OCI-M2 (cell line): ENCODE results near the gene MXRA8.
A peak's percentile ranks its signal among the peaks of the same experiment; 100 is the strongest.

Source experiments
- DNase-seq: peaks from one replicate; lab custom pipeline; 2025; ENCODE audit not compliant: unreplicated experiment; lab: John Stamatoyannopoulos, UW

MXRA8 gene

GRCh38 chr1:1337793-1338147, 20.6 kb downstream of the MXRA8 start:
- no peak for DNase-seq

DNA sequence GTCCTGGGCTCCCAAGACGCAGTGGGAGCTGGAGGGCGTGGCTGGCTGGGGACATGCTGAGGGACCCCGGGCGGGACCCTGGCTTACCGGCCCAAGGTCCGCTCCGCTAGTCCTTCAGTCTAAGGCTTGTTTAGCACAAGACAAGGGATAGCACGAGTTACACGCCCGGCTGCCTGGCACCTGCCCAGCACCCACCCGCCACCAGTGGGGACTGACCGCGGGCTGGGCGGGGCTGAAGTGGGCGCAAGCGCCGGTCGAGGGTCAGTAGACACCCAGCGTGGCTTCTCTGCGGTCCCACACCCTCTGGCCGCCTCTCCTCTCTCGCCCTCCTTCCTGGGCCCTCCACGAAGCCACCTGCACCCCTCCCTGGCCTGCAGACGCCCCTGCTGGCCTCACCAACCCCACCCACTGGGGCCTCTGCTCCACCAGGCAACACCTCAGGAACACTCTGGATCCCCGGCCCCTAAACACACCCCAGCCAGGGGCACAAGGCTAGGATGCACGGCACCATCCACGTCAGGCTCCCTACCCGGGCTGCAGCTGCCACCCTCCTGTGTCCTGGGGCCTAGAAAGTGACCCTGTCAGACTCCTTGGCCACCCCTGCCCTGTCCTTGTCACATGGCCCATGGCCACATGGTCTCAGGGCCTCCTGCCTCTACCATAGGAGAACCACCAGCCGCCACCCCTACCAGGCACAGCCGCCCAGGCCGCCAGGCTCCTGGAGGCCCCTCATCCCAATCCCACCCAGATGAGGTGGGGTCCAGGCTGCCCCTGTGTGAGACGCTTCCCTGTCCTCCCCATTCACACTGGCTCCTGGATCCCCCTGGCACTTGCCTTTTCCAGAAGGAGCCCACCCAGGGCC, 21.2 kb downstream of the MXRA8 start:
- no peak for DNase-seq

GRCh38 chr1:1336446-1336845, 21.9 kb downstream of the MXRA8 start:
- no peak for DNase-seq

DNA sequence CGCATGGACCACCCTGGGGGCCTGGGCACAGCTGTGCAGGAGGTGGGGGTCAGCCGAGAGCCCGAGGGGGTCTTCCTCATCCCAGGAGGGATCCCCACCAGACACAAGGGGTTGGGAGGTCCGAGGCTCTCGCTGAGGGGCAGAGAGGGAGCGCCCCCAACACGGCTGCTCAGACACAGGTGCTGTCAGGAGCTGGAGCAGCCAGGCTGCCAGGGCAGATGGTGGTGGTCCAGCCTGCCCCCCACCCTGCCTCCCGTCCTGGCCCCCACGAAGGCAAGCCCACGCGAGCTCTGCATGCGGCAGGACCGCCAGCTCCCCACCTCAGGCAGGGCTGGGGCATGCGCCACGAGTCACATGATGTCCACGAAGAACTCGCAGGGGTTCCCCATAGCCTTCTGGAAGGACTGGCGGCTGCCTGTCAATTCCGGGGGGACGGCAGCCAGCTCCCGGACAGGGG, 22.5 kb downstream of the MXRA8 start:
- no peak for DNase-seq

DNA sequence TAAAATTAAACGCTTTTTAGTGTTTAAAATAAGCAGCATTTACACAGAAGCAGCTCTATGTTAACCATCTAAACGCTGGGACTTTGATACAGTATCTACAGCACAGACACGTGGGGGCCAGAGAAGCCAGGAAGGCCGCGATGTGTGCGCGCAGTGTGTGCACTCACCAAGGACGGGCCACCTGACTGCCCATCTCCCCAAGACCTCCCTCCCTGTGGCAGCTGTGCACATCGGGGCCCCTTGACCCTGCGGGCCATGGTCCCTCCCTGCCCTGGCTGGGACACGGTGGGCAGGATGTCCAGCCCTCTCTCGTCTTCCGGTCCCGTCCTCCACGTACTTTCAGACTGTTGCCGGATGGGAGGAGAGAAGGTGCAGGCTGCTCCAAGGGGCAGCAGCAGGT, 23.1 kb downstream of the MXRA8 start:
- no peak for DNase-seq

- no peak for DNase-seq
Measured at GRCh38 chr1:1334835-1335234, 23.5 kb downstream of the MXRA8 start.

- DNase-seq = no peak
Measured at GRCh38 chr1:1333551-1334241, 24.7 kb downstream of the MXRA8 start.

- DNase-seq = no peak
Measured at GRCh38 chr1:1332774-1333480, 25.4 kb downstream of the MXRA8 start.

DNA sequence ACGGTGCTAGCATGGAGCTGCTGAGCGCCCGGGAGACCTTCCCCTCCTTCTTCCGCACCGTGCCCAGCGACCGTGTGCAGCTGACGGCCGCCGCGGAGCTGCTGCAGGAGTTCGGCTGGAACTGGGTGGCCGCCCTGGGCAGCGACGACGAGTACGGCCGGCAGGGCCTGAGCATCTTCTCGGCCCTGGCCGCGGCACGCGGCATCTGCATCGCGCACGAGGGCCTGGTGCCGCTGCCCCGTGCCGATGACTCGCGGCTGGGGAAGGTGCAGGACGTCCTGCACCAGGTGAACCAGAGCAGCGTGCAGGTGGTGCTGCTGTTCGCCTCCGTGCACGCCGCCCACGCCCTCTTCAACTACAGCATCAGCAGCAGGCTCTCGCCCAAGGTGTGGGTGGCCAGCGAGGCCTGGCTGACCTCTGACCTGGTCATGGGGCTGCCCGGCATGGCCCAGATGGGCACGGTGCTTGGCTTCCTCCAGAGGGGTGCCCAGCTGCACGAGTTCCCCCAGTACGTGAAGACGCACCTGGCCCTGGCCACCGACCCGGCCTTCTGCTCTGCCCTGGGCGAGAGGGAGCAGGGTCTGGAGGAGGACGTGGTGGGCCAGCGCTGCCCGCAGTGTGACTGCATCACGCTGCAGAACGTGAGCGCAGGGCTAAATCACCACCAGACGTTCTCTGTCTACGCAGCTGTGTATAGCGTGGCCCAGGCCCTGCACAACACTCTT, 26.2 kb downstream of the MXRA8 start:
- no peak for DNase-seq

- no peak for DNase-seq
Measured at GRCh38 chr1:1331068-1331965, 27.0 kb downstream of the MXRA8 start, which contains the start of gene TAS1R3. TAS1R3 (plus strand) TSS chr1:1331280; CDS start chr1:1331346, 66 bp downstream.

DNA sequence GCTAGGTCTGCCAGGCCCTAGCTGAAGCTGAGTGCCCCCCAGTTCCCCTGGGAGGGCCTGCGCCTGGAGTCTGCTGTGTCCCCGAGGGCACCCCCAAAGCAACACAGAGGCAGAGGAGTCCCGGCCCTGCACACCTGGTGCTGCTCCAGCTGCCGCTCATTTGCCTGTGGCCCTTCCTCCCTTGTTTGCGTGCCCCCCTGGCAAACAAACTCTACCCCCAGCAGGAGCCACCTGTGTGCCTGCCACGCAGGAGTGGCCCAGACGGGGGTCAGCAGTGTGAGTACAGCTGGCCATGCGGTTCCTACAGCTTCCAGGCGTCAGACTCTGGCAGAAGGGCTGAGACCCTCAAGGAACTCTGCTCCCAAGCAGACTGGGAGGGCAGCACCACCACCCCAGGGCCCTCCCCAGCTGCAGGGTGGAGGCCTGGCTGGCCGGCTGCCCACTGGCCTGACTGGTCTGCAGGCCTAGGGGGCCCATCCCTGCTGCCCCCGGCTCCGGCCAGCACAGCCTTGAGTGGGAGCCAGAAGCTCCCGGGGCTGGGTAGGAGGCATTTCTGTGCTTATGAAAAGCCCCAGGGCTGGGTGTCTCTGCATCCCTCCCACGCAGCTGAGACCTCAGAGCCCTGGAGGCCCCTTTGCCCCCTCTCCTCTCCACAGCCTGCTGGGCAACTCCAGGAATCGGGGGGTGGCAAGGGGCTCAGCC, 27.8 kb downstream of the MXRA8 start:
- no peak for DNase-seq

DNA sequence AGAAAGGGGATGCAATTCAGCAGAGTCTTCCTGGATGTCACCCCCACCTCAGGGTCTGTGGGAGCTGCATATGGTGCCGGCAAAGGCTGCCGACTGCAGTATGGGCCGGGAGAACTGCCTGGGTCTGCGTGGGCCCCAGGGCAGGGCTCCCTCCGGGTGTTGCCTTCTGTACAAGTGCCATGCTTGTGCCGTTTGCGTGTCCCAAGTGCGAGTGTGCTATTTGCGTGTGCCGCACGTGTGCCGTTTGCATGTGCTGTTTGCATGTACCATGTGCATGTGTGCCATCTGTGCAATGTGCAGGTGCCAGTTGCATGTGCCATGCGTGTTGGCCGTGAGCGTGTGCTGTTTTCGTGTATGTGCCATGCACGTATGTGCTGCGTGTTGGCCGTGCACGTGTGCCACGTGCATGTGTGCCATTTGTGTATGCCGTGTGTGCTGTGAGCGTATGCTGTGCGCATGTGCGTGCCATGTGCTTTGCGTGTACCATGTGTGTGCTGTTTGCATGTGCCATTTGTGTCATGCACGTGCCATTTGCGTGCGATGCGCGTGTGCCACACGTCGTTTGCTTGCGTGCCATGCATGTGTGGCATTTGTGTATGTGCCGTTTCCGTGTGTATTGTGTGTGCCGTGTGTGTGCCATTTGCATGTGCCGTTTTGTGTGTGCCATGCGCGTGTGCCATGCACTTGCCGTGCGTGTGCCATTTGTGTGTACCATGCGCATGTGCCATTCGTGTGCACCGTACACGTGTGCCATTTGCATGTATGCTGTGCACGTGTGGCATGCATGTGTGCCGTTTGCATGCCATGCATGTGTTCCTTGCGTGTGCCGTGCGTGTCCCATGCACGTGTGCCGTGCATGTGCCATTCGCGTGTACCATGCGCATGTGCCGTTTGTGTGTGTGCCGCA, 28.8 kb downstream of the MXRA8 start:
- DNase-seq = no peak

- DNase-seq = no peak
Measured at GRCh38 chr1:1328254-1328653, 30.1 kb downstream of the MXRA8 start.

DNA sequence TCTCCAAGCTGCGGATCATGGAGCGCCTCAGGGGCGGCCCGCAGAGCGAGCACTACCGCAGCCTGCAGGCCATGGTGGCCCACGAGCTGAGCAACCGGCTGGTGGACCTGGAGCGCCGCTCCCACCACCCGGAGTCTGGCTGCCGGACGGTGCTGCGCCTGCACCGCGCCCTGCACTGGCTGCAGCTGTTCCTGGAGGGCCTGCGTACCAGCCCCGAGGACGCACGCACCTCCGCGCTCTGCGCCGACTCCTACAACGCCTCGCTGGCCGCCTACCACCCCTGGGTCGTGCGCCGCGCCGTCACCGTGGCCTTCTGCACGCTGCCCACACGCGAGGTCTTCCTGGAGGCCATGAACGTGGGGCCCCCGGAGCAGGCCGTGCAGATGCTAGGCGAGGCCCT, 31.1 kb downstream of the MXRA8 start:
- no peak for DNase-seq

GRCh38 chr1:1326075-1326605, 32.2 kb downstream of the MXRA8 start:
- no peak for DNase-seq

GRCh38 chr1:1325288-1326074, 32.9 kb downstream of the MXRA8 start:
- DNase-seq = no peak

GRCh38 chr1:1324524-1325287, 33.6 kb downstream of the MXRA8 start, which contains the start of the genes CPTP and INTS11:
CPTP (plus strand) TSS chr1:1324802; CDS start chr1:1326911, 2,109 bp downstream.
INTS11 (minus strand) TSS chr1:1324660; CDS start chr1:1324608, 52 bp downstream.
- DNase-seq = peak; percentile 29
